Smooth muscle cell (in vitro differentiated cells): Measurements from ENCODE around the gene TNFSF8. TPM values are rescaled to one million over a fixed set of nuclear protein-coding genes. Genes with fewer than 3 reads are reported as not detected.

Experiments
- DNase-seq: peaks from one replicate; lab custom pipeline; 2025; ENCODE audit not compliant: unreplicated experiment; lab: John Stamatoyannopoulos, UW
- H2AFZ ChIP-seq: fragments of 200-600 bp; sonication (generic); 2 replicates; pipeline ENCODE4 v1.6.0; 2016; ENCODE audit warnings: antibody characterized with exemption, low read depth, mild to moderate bottlenecking
- H3F3A ChIP-seq: fragments of 200-600 bp; sonication (generic); 2 replicates; pipeline ENCODE4 v1.6.0; 2017; ENCODE audit warnings: antibody characterized with exemption, low read depth
- H3K27ac ChIP-seq: fragments of 200-600 bp; sonication (generic); 2 replicates; pipeline ENCODE4 v1.5.1; 2016; ENCODE audit warnings: low read depth, mild to moderate bottlenecking
- H3K27me3 ChIP-seq: fragments of 200-600 bp; sonication (generic); 2 replicates; pipeline ENCODE4 v1.6.1; 2016; ENCODE audit warnings: low read depth, mild to moderate bottlenecking
- H3K36me3 ChIP-seq: fragments of 200-600 bp; sonication (generic); 2 replicates; pipeline ENCODE4 v1.5.1; 2016; ENCODE audit warnings: low read depth
- H3K4me1 ChIP-seq: fragments of 200-600 bp; sonication (generic); 2 replicates; pipeline ENCODE4 v1.5.1; 2016; ENCODE audit warnings: low read depth
- H3K4me2 ChIP-seq: fragments of 200-600 bp; sonication (generic); 2 replicates; pipeline ENCODE4 v1.6.0; 2016; ENCODE audit warnings: mild to moderate bottlenecking
- H3K4me3 ChIP-seq: fragments of 200-600 bp; sonication (generic); 2 replicates; pipeline ENCODE4 v1.5.1; 2016; ENCODE audit warnings: mild to moderate bottlenecking
- H3K79me2 ChIP-seq: fragments of 200-600 bp; sonication (generic); 2 replicates; pipeline ENCODE4 v1.6.0; 2016; ENCODE audit warnings: low read depth, mild to moderate bottlenecking
- H3K9ac ChIP-seq: fragments of 200-600 bp; sonication (generic); 2 replicates; pipeline ENCODE4 v1.6.0; 2016; ENCODE audit warnings: low read depth
- H3K9me3 ChIP-seq: fragments of 200-600 bp; sonication (generic); replicated peaks from 2 replicates; pipeline ENCODE4 v1.5.1; 2016; ENCODE audit warnings: low read depth
- H4K20me1 ChIP-seq: fragments of 200-600 bp; sonication (generic); 2 replicates; pipeline ENCODE4 v1.6.0; 2016; ENCODE audit warnings: low read depth
- CTCF ChIP-seq: fragments of 200-600 bp; sonication (generic); IDR thresholded peaks from 2 replicates; pipeline ENCODE4 v1.5.1; 2017; ENCODE audit warnings: borderline replicate concordance, mild to moderate bottlenecking, antibody characterized with exemption; ENCODE audit not compliant: insufficient read depth, poor library complexity, severe bottlenecking
- WGBS: methylation state at CpG from one replicate; pipeline ENCODE4 v1.1.7; 2016; ENCODE audit warnings: low lambda C conversion rate; 5-methylcytosine and 5-hydroxymethylcytosine counted together
- polyA plus RNA-seq: library from polyadenylated mRNA; unstranded; fragments of >200 nt; fragmentation: Nextera tagmentation; extraction: Ambion mirVana; gene quantifications from 2 replicates; pipeline ENCODE4 v1.2.1, GENCODE V29; 2016
- total RNA-seq: library from RNA; depleted of rRNA; stranded (reverse); fragments of >200 nt; gene quantifications from 2 replicates; pipeline ENCODE4 v1.2.3, GENCODE V29; 2014

The TNFSF8 gene
- total and polyA plus RNA-seq, 2 experiments from 2014 or later: not detected

GRCh38 chr9:114854736-114855355, 75.5 kb downstream of the TNFSF8 start:
- H3K4me3 ChIP-seq: no peak overlapping the region
- DNase-seq: no peak
- H3K9me3 ChIP-seq: no peaks in the 10 kb centered on the region
- no peaks in the 10 kb centered on the region for H3K4me1 ChIP-seq
- no peak for TF ChIP-seq CTCF
- no peaks in the 10 kb centered on the region for H4K20me1 ChIP-seq
- H3K27ac ChIP-seq: no peak overlapping the region
- H3F3A ChIP-seq: no peaks in the 10 kb centered on the region
- H3K36me3 ChIP-seq: no peaks in the 10 kb centered on the region
- no peaks in the 10 kb centered on the region for H3K79me2 ChIP-seq
- no peaks in the 10 kb centered on the region for H3K27me3 ChIP-seq
- H2AFZ ChIP-seq: no peak overlapping the region
- no peak overlapping the region for H3K4me2 ChIP-seq
- no peak overlapping the region for H3K9ac ChIP-seq
- 90% methylated on average over 7 of the region's 7 CpGs for WGBS

DNA sequence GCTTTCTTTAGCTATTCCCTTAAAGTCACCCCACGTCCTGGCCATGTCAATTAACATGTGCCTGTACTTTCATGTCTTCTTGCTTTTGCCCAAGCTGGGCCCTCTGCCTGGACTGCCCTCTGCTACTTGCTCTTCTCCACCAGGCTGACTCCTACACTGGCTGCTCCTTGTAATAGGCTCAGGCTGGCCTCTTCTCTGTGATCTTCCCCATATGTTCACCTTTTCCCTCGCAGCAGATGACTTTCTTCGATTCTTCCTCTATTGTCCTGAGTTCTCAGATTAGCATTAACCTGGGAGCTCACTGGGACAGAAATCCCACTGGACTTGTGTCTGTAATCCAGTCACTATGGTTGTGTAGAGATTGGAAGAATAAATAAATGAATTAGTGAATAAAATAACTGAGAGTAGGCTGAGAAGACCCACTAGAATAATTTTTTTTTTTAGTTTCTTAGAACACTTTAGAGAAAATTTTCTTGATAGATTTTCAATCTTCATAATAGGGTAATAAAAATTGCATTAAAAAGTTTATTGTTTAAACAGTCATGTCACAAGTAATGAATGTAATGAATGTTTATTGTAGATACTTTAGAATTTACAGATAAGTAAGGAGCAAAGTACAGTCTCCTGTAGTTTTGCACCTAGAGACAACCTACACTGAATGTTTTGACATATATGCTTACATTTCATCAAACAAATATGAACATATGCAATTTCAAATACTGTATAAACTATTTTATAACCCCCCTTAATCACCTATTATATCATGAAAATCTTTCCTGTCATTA, 77.1 kb downstream of the TNFSF8 start:
- no peak for TF ChIP-seq CTCF
- WGBS: 93% methylated on average over 3 of the region's 3 CpGs
- H4K20me1 ChIP-seq: no peaks in the 10 kb centered on the region
- H3K4me1 ChIP-seq: no peaks in the 10 kb centered on the region
- H3K9me3 ChIP-seq: no peaks in the 10 kb centered on the region
- no peak for DNase-seq
- H3K27me3 ChIP-seq: no peaks in the 10 kb centered on the region
- no peak overlapping the region for H2AFZ ChIP-seq
- H3F3A ChIP-seq: no peaks in the 10 kb centered on the region
- H3K9ac ChIP-seq: no peak overlapping the region
- no peaks in the 10 kb centered on the region for H3K36me3 ChIP-seq
- H3K4me2 ChIP-seq: no peak overlapping the region
- no peaks in the 10 kb centered on the region for H3K79me2 ChIP-seq
- H3K27ac ChIP-seq: no peak overlapping the region
- no peak overlapping the region for H3K4me3 ChIP-seq

DNA sequence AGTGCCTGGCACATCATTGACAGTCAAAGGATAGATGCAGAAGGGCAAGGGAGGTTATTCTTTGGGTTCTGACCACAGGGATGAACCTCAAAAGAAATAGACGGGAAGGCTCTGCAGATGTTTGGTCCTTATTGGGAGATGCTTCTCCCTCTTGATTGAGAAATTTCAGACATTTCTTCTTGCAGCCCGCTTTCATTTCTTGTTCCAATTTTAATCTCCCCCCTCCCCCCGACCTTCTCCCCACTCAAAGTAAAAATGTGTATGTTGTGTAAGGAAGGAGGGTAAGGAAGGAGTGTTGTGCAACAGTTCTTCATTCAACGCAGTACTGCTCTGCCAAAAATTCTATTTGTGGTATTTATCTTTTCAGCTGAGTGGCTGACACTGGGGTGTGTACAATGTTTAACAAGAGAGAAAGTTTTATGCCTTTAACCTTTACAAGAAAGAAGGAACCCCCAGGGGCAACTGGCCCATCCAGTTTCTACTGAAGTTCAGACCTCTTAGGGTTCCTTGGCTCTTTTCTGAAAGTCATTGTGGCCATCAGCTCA, 78.3 kb downstream of the TNFSF8 start:
- Histone ChIP-seq H3K27ac (no peak overlapping the region), H3K36me3 (no peaks in the 10 kb centered on the region), H3K4me2 (no peak overlapping the region), H3K4me1 (no peaks in the 10 kb centered on the region), H4K20me1 (no peaks in the 10 kb centered on the region), H3K9me3 (no peaks in the 10 kb centered on the region), H3K79me2 (no peaks in the 10 kb centered on the region), H3K27me3 (no peaks in the 10 kb centered on the region), H3F3A (no peaks in the 10 kb centered on the region), H3K4me3 (no peak overlapping the region), H3K9ac (no peak overlapping the region), H2AFZ (no peak overlapping the region)
- no peak for DNase-seq
- 82% methylated on average over 4 of the region's 4 CpGs for WGBS
- TF ChIP-seq CTCF: no peak
